Heart right ventricle (tissue), 16 donors: Measurements from ENCODE around the gene SLC39A9. TPM values are rescaled to one million over a fixed set of nuclear protein-coding genes. Genes with fewer than 3 reads are reported as not detected.

Experiments used
- ATAC-seq, 8 donors: fragments of 200-7000 bp; cut with Tn5 transposase; one replicate each; pipeline ENCODE4 v1.9.1; 2020; ENCODE audit warnings: mild to moderate bottlenecking in 8 of 8, moderate library complexity in 8 of 8, moderate number of reproducible peaks in 1 of 8
- DNase-seq, 2 donors: peaks; one replicate each; pipeline ENCODE4 v3.0.0-alpha.2; 2020
- H3K27ac ChIP-seq, 10 donors: fragments of 200-600 bp; sonication (generic) in 2 of 10; one replicate each; pipeline versions ENCODE4 v1.5.0 to v1.8.0; 2020 to 2022; ENCODE audit warnings: mild to moderate bottlenecking in 3 of 10
- H3K27me3 ChIP-seq, 7 donors: fragments of 200-600 bp; one replicate each; pipeline ENCODE4 v1.8.0; 2021 to 2022; ENCODE audit warnings: mild to moderate bottlenecking in 2 of 7
- H3K36me3 ChIP-seq, 9 donors: fragments of 200-600 bp; sonication (generic) in 1 of 9; one replicate each; pipeline versions ENCODE4 v1.5.0 to v1.8.0; 2020 to 2022; ENCODE audit warnings: mild to moderate bottlenecking in 2 of 9
- H3K4me1 ChIP-seq, 9 donors: fragments of 200-600 bp; sonication (generic) in 1 of 9; one replicate each; pipeline versions ENCODE4 v1.5.0 to v1.8.0; 2020 to 2022; ENCODE audit warnings: mild to moderate bottlenecking in 4 of 9
- H3K4me3 ChIP-seq, 10 donors: fragments of 200-600 bp; sonication (generic) in 2 of 10; one replicate each; pipeline versions ENCODE4 v1.5.0 to v1.8.0; 2020 to 2022; ENCODE audit warnings: mild to moderate bottlenecking in 7 of 10, moderate library complexity in 2 of 10
- H3K9me3 ChIP-seq, 11 donors: fragments of 200-600 bp in 10 of 11; sonication (generic) in 2 of 11; one replicate each; pipeline versions ENCODE4 v1.5.0 to v1.8.0; 2013 to 2022; ENCODE audit warnings: mild to moderate bottlenecking in 2 of 11, control low read depth in 1 of 11, moderate library complexity in 1 of 11
- WGBS, 2 donors: extraction: QIAGEN DNeasy Blood & Tissue Kit; methylation state at CpG; one replicate each; pipeline ENCODE4 v1.1.7; 2013; ENCODE audit warnings: inconsistent platforms in 1 of 2; 5-methylcytosine and 5-hydroxymethylcytosine counted together
- intact Hi-C, 10 donors: fragments of 100-400 bp; cut with DNase I; formaldehyde crosslinking; loops; one replicate each; pipeline versions ENCODE4 v1.11.1 to v1.14.2; 2022
- polyA plus RNA-seq, 2 donors: library from polyadenylated mRNA; stranded (reverse); fragments of 200-250 nt; gene quantifications; one replicate each; pipeline ENCODE4 v1.2.3, GENCODE V29; 2013
- total RNA-seq, 10 donors: library from RNA; stranded (reverse); fragmentation: NEBNext Ultra II Directional in 3 of 10; extraction: Animal tissue kit (Norgen Biotek cat#: 25700) in 3 of 10; gene quantifications; one replicate each; pipeline versions ENCODE4 v1.2.1 to v1.2.4, GENCODE V29; 2021 to 2023
- TF ChIP-seq, protein P1 (sequence below), 9 donors: fragments of 200-600 bp; sonication (generic) in 2 of 9; IDR thresholded peaks; one replicate each; pipeline versions ENCODE4 v1.5.0 to v1.8.0; 2021 to 2022; ENCODE audit warnings: antibody characterized with exemption in 9 of 9, mild to moderate bottlenecking in 5 of 9, moderate library complexity in 1 of 9
- donor health status: Arrhythmogenic right ventricular cardiomyopathy.
- donor health status: ischemic (EF 13 %, LVEDD 7.1; RV severe dilation, severe dysfunction).
- donor health status: healthy with polysubstance abuse.
- donor health status: DM: no; HTN: yes; CAD: no.
- donor health status: DM: no; HTN: no; CAD: no.
- donor health status: ischemic (EF 25% LVEDD 6.9; RV normal size, moderate dysfunction).
- donor health status: ischemic (EF 25% LVEDD 5.7; RV mildly dilated, moderate dysfunction).
- donor health status: healthy.
- donor health status: DM: yes; HTN: yes; CAD: no.
- donor health status: Ischemic cardiomyopathy.
- donor health status: ischemic (EF 35%, LVEDD 5.7; RV mildly dilated, moderate dysfunction).
- donor health status: nonischemic (EF 11% LVEDD 7.7; RV severe dilation, severe dysfunction).
- donor health status: DM: yes; HTN: yes; CAD: no.
- donor health status: PGD.
- donor health status: ischemic (EF 29% LVEDD 5.4; RV normal size, mild dysfunction).
- donor health status: nonischemic (EF 23%, LVEDD 6.1; RV moderate dilation, normal function).

SLC39A9 gene
- total and polyA plus RNA-seq, 12 donors = 11.1 to 28.3 (median 21.4) TPM

DNA sequence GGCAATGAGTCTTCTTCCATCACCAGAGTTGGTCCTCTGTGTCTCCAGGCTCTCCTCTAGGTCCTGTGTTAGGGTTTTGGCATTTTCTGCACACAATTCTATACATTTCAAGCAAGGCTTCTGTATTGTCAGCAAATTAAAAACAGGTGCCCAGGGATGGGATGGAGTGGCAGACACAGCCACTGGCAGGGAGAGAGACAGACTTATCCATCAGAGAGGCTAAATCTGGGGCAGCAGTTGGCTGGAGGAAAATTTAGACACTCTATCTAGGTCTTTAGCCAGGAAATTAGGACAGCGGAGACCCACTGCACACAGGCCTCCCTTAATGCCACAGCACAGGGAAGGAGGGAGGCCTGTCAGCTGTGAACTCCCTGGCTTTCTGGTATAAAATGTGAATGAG, 106.3 kb downstream of the SLC39A9 start:
- H3K27me3 ChIP-seq = no peaks in the 10 kb centered on the region
- no peak overlapping the region for H3K4me3 ChIP-seq
- TF ChIP-seq, protein P1, sequence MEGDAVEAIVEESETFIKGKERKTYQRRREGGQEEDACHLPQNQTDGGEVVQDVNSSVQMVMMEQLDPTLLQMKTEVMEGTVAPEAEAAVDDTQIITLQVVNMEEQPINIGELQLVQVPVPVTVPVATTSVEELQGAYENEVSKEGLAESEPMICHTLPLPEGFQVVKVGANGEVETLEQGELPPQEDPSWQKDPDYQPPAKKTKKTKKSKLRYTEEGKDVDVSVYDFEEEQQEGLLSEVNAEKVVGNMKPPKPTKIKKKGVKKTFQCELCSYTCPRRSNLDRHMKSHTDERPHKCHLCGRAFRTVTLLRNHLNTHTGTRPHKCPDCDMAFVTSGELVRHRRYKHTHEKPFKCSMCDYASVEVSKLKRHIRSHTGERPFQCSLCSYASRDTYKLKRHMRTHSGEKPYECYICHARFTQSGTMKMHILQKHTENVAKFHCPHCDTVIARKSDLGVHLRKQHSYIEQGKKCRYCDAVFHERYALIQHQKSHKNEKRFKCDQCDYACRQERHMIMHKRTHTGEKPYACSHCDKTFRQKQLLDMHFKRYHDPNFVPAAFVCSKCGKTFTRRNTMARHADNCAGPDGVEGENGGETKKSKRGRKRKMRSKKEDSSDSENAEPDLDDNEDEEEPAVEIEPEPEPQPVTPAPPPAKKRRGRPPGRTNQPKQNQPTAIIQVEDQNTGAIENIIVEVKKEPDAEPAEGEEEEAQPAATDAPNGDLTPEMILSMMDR (IDR thresholded peaks at IDR 0.05) = no peak
- intact Hi-C loops = no loop called here
- peaks cover 0 to 14% (median 5%) of the 10 kb centered on the region in 9 donors for H3K4me1 ChIP-seq
- WGBS, 2 donors = 90 to 100% methylated on average over 1 of the region's 1 CpG
- no peaks in the 10 kb centered on the region for H3K36me3 ChIP-seq
- DNase-seq (no peak), ATAC-seq (no peak)
- H3K27ac ChIP-seq = no peak overlapping the region
- no peaks in the 10 kb centered on the region for H3K9me3 ChIP-seq

DNA sequence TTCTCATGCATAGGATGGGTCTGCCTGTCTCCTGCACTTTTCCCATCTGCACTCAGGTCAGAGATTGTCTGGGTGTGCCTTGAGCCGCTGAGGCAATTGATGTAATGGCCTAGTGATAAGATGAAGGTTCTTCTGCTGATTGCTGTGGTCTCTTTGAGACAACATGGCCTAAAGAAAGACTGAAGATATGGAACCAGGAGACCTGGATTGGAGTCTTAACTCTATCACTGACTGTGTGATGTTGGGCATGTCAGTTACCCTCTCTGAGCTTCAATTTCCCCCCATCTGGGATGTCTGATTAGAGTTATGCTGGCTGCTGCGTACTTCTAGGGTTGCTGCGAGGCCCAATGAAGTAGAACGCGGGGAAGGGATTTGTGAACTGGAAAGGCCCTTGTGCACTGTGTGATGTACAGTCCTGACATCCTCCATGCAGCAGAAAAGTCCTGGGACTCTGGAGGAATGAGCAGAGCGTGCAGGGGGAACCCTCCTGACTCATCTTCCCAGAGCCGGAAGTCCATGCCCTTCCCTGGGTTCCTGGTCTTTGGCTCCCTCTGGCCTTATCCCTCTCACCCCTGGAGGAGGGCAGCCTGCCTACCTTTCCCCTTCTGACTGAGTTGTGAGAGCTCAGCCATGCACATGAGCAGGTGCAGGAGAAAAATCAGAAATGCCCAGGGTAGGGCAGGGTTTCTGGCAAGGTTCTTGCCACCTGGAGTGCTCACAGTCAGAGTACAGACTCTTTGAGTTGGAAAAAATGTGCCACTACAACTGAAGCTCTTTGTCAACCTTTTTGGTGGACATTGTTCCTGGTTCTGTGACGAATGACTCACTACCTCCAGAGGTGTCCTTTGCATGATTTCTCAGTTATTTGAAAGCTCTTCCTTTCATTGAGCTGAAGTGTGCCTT, 107.1 kb downstream of the SLC39A9 start:
- DNase-seq (no peak), ATAC-seq (no peak)
- TF ChIP-seq, protein P1 (IDR thresholded peaks at IDR 0.05) = no peak
- 81 to 87% methylated on average over 8 of the region's 8 CpGs for WGBS, 2 donors
- intact Hi-C loops = no loop called here
- no peaks in the 10 kb centered on the region for H3K36me3 ChIP-seq
- no peak overlapping the region for H3K27ac ChIP-seq
- H3K27me3 ChIP-seq = no peaks in the 10 kb centered on the region
- peaks cover 0 to 14% (median 5%) of the 10 kb centered on the region in 9 donors for H3K4me1 ChIP-seq
- H3K9me3 ChIP-seq = no peaks in the 10 kb centered on the region
- no peak overlapping the region for H3K4me3 ChIP-seq

DNA sequence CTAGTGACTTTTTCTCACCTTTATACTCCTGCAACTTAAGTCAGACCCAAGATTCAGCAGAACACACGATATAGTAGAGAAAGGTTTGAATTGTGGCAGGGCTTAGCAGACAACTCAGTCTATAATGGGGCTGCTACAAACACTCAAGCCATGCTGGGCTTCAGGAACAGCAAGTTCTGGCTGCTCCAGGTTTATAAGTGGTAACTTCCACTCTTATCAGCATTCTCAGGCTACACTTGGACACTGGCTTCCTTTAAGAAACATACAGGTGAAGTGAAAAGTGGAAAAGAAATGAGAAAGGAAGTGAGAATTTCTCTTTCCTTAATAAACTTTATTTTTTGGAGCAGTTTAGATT, 107.7 kb downstream of the SLC39A9 start:
- no peak for ATAC-seq
- intact Hi-C loops = no loop called here
- H3K9me3 ChIP-seq = no peaks in the 10 kb centered on the region

More for the DNA sequence above, 107.7 kb downstream of the SLC39A9 start:
- Histone ChIP-seq H3K27ac (no peak overlapping the region), H3K27me3 (no peaks in the 10 kb centered on the region), H3K36me3 (no peaks in the 10 kb centered on the region), H3K4me3 (no peak overlapping the region), H3K4me1 (peaks cover 0 to 9% (median 4%) of the 10 kb centered on the region in 9 donors)
- DNase-seq = no peak
- 70 to 73% methylated on average over 1 of the region's 1 CpG for WGBS, 2 donors
- TF ChIP-seq, protein P1 (IDR thresholded peaks at IDR 0.05) = no peak

Other genes with a start within 250 kb of the SLC39A9 start
- 10 to 100 TPM; 49.3 to 63.1 (median 58.7) TPM for gene DCAF5, start 245.6 kb upstream of the SLC39A9 start, total RNA-seq
- 10 to 100 TPM; 14.1 to 18.2 TPM for gene DCAF5, start 245.6 kb upstream of the SLC39A9 start, polyA plus RNA-seq
- 10 to 100 TPM; 13.9 to 22.4 (median 16.3) TPM for gene EXD2, start 207.2 kb upstream of the SLC39A9 start, total RNA-seq
- gene EXD2, start 207.2 kb upstream of the SLC39A9 start, polyA plus RNA-seq = 1 to 10 TPM; 9.8 TPM
- gene GALNT16, start 138.5 kb upstream of the SLC39A9 start, total RNA-seq = 100 to 1,000 TPM in 2 of 10 donors, 10 to 100 TPM in 8; 51.2 to 106 (median 71.7) TPM
- 10 to 100 TPM in 1 of 2 donors, 1 to 10 TPM in 1; 9.6 to 56.5 TPM for gene GALNT16, start 138.5 kb upstream of the SLC39A9 start, polyA plus RNA-seq
- 100 to 1,000 TPM; 102 to 151 (median 130) TPM for gene ERH, start 393 bp upstream of the SLC39A9 start, total RNA-seq
- 100 to 1,000 TPM; 123 to 142 TPM for gene ERH, start 393 bp upstream of the SLC39A9 start, polyA plus RNA-seq
- under 1 TPM in 8 of 10 donors, not detected in 2; 0.05 to 0.23 (median 0.16) TPM for gene PLEKHD1, start 86.0 kb downstream of the SLC39A9 start, total RNA-seq
- gene PLEKHD1, start 86.0 kb downstream of the SLC39A9 start, polyA plus RNA-seq = under 1 TPM; 0.01 to 0.15 TPM
- not detected for gene CCDC177, start 176.2 kb downstream of the SLC39A9 start, total RNA-seq
- under 1 TPM in 1 of 2 donors, not detected in 1; 0.03 TPM for gene CCDC177, start 176.2 kb downstream of the SLC39A9 start, polyA plus RNA-seq
- 10 to 100 TPM; 18.0 to 46.3 (median 25.5) TPM for gene SUSD6, start 212.9 kb downstream of the SLC39A9 start, total RNA-seq
- gene SUSD6, start 212.9 kb downstream of the SLC39A9 start, polyA plus RNA-seq = 1 to 10 TPM; 5.9 to 8.4 TPM